T-helper 2 cell treated with Interferon-gamma antibody and Interleukin-4, amounts not matched to agents 5 μg/mL and 100 μg/mL, for 36 hours (primary cell): ENCODE results near the gene PAPOLA.

ENCODE experiments used
- DNase-seq: peaks from one replicate; pipeline ENCODE4 v3.0.0; 2021; ENCODE audit warnings: low spot score
- H3K27ac Mint-ChIP-seq: one replicate; pipeline ENCODE4 v1.8.0; 2021; ENCODE audit warnings: mild to moderate bottlenecking, mixed read lengths
- H3K27me3 Mint-ChIP-seq: one replicate; pipeline ENCODE4 v1.8.0; 2021; ENCODE audit warnings: low read depth, mixed read lengths
- H3K36me3 Mint-ChIP-seq: one replicate; pipeline ENCODE4 v1.8.0; 2021; ENCODE audit warnings: low read depth, mixed read lengths
- H3K4me1 Mint-ChIP-seq: one replicate; pipeline ENCODE4 v1.8.0; 2021; ENCODE audit warnings: low read depth, mixed read lengths
- H3K4me3 Mint-ChIP-seq: one replicate; pipeline ENCODE4 v1.8.0; 2022; ENCODE audit warnings: mild to moderate bottlenecking, moderate library complexity, mixed read lengths
- H3K9me3 Mint-ChIP-seq: one replicate; pipeline ENCODE4 v1.8.0; 2021; ENCODE audit warnings: mixed read lengths

The PAPOLA gene

DNA sequence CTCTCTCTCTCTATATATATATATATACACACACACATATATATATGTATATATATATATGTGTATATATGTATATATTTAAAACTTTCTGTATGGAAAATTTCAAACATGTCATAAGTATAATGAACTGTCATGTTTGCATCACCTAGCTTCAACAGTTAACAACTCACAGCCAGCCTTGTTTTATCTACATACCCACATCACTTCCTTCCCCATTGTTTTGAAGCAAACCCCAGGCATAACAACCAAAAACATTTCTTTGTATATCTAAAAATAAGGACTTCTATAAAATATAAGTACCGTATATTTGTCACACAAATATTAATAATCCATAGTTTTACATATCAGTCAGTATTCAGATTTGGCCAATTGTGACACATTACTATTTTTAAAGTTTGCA is 57.4 kb downstream of the PAPOLA start:
- H3K4me1 Mint-ChIP-seq = peaks cover 5% of the 10 kb centered on the region
- peaks cover 51% of the 10 kb centered on the region for H3K36me3 Mint-ChIP-seq
- no peak overlapping the region for H3K4me3 Mint-ChIP-seq
- no peak overlapping the region for H3K27ac Mint-ChIP-seq
- no peaks in the 10 kb centered on the region for H3K9me3 Mint-ChIP-seq
- H3K27me3 Mint-ChIP-seq = no peaks in the 10 kb centered on the region
- DNase-seq = no peak

DNA sequence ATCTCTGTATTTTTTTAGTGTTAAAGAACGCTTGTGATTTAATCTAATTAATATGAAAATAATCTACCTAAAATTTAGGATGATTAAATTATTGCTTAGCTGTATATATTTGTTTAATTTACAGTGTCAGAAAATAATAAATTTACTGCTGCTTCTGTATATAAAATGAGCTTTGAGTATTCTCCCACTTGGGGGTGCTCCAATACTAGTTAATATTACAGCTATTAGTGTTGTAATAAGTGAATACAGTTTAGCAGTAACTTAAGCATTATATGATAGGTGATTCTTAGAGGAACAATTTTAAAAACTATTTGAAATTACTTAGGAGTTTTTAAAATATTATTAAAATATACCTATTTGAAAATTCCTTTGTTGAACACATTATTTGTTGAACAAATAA is 62.2 kb downstream of the PAPOLA start:
- Mint-ChIP-seq H3K4me3 (no peak overlapping the region), H3K27me3 (no peaks in the 10 kb centered on the region), H3K36me3 (peaks cover 38% of the 10 kb centered on the region), H3K4me1 (peaks cover 5% of the 10 kb centered on the region), H3K27ac (no peak overlapping the region), H3K9me3 (no peaks in the 10 kb centered on the region)
- no peak for DNase-seq

DNA sequence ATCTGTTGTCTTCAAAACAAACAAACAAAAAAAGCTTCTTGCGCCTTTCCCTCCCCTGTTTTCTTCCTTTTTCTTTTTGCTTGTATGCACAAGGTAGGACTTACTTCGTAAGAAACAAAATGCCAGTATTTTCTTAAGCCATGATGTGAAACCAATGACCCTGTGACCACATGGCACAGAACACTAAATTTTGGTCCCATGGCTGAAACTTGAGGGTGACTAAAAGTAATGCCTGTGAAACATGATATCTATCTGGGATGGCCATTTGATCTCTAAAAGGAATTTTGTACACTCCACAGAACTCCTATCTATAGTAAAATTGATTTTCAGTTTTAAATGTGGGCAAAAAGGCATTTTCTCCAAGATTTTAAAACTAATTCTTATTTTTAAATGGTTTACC is 63.6 kb downstream of the PAPOLA start:
- Mint-ChIP-seq H3K27me3 (no peaks in the 10 kb centered on the region), H3K4me1 (peaks cover 3% of the 10 kb centered on the region), H3K4me3 (no peak overlapping the region), H3K9me3 (no peaks in the 10 kb centered on the region), H3K27ac (no peak overlapping the region), H3K36me3 (peaks cover 36% of the 10 kb centered on the region)
- DNase-seq = no peak

DNA sequence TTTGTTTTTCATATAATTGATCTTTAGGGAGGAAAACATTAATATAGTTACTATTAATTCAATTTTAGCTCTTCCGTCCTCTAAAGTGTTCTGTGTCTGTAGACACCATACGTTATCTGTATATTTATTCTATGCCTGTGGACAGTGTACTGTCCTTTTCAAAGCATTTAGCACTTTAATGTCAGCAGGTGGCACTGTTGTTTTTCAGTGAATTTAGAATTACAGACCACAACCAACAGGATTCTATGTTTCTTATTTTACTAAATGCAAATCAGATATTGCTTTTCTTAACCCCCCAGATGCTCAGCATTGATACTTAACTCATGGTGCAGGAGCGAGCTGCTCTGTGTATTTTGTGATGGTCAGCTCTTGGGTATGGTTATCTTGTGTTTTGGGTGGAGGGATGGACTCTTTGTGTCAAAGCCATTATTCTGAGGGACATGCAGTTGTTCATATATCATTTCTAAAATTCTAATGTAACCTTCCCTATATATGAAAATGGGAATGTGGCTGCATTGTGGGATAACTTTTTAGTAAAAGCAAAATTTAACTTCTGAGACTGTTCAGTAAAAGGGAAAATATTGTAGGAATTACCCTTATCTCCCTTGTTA is 65.2 kb downstream of the PAPOLA start:
- DNase-seq = no peak
- Mint-ChIP-seq H3K27ac (no peak overlapping the region), H3K27me3 (no peaks in the 10 kb centered on the region), H3K36me3 (peaks cover 30% of the 10 kb centered on the region), H3K9me3 (no peaks in the 10 kb centered on the region), H3K4me3 (no peak overlapping the region), H3K4me1 (peaks cover 3% of the 10 kb centered on the region)

DNA sequence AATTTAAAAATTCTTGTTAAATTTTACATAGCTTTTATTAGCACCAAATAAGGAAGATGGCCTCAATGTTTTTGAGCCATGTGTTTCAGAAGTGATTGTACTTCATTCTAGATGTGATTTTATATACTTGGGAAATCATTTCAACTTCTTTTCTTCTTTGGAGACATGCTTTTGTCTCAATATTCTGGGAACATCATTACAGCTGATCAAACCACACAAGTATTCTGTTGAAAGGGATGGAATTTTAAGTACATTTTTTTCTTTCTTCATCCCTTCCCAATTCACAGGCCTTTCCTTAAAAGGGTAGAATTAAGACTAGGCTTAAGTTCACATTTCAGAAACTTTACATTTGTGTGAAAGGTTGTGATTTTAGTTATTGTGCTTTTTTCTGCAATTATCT is 66.4 kb downstream of the PAPOLA start:
- peaks cover 26% of the 10 kb centered on the region for H3K36me3 Mint-ChIP-seq
- no peaks in the 10 kb centered on the region for H3K27me3 Mint-ChIP-seq
- no peak overlapping the region for H3K27ac Mint-ChIP-seq
- no peaks in the 10 kb centered on the region for H3K9me3 Mint-ChIP-seq
- H3K4me1 Mint-ChIP-seq = no peaks in the 10 kb centered on the region
- DNase-seq = no peak
- H3K4me3 Mint-ChIP-seq = no peak overlapping the region

DNA sequence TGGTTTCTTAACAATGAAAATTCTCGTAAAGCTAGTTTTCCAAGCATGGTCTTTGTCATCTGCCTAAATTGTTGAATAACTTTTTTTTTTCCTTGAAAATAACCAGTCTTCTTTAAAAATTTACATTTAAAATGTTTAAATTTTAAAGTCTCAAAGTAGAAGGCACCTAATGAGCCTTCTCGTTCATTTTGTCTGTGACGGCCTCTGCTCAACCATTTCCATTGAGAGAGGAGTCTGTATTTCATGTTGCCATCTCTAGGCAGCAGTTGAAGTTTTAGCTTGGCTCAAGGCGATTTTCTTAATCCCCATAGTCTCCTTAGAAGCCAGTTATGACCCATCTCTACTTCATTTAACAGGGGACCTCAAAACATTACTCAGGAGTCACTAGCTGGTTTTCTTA is 69.1 kb downstream of the PAPOLA start:
- DNase-seq = no peak
- no peaks in the 10 kb centered on the region for H3K4me1 Mint-ChIP-seq
- no peak overlapping the region for H3K27ac Mint-ChIP-seq
- no peaks in the 10 kb centered on the region for H3K27me3 Mint-ChIP-seq
- H3K4me3 Mint-ChIP-seq = no peak overlapping the region
- H3K36me3 Mint-ChIP-seq = peaks cover 11% of the 10 kb centered on the region
- no peaks in the 10 kb centered on the region for H3K9me3 Mint-ChIP-seq

DNA sequence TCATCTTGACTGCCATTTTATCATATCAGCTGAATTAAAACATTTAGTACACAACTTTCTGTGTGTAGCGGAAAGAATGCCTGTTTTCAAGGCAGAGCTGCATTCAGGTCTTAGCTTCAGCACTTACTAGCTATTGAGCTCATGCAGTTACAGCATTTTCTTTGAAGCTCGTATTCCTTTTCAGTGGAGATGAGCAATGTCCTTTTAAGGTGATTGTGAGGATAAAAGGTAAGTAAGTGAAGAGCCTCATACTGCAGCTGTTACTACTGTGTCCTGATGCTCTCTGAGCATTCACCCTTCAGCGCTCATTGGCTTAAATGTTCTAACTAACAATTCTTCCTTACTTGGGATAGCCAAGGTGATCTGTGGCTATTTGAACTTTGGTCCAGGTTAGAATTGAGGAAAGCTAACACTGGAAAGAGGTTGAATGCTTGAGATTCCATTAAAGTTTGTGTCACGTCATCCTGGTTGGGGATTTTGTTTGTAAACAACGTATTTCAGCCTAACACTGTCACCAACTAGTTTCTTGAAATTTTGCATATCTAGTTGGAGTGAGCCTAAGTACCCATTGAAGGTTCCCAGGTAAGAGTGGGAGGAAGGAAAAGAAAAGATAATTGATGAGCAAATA is 71.4 kb downstream of the PAPOLA start:
- Mint-ChIP-seq H3K4me3 (no peak overlapping the region), H3K36me3 (peaks cover 5% of the 10 kb centered on the region), H3K4me1 (peaks cover 4% of the 10 kb centered on the region), H3K27me3 (no peaks in the 10 kb centered on the region), H3K9me3 (no peaks in the 10 kb centered on the region), H3K27ac (no peak overlapping the region)
- DNase-seq = no peak

DNA sequence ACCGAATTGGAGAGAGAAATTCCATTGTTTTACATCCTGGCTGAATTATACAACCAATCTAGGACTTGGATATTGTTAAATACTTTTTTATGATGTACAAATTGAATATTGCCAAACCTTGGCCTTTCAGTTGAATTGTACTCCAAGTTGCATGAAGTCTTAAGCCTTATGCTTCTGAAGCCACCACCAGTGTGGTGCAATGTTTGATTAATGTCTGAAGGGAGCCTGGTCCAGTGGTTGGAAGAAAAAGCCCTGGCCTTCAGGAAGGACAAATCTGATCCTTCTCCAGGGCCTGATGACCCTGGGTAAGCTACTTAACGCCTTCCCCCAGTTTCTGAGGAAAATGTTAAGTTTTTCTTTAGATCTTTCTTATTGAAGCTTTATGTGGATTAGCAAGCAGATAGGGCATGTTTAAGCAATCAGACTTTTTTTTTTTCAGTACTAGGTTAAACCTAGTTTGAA is 72.0 kb downstream of the PAPOLA start:
- H3K27me3 Mint-ChIP-seq = no peaks in the 10 kb centered on the region
- H3K9me3 Mint-ChIP-seq = no peaks in the 10 kb centered on the region
- H3K4me3 Mint-ChIP-seq = no peak overlapping the region
- H3K4me1 Mint-ChIP-seq = peaks cover 4% of the 10 kb centered on the region
- H3K27ac Mint-ChIP-seq = no peak overlapping the region
- H3K36me3 Mint-ChIP-seq = peaks cover 5% of the 10 kb centered on the region
- no peak for DNase-seq

DNA sequence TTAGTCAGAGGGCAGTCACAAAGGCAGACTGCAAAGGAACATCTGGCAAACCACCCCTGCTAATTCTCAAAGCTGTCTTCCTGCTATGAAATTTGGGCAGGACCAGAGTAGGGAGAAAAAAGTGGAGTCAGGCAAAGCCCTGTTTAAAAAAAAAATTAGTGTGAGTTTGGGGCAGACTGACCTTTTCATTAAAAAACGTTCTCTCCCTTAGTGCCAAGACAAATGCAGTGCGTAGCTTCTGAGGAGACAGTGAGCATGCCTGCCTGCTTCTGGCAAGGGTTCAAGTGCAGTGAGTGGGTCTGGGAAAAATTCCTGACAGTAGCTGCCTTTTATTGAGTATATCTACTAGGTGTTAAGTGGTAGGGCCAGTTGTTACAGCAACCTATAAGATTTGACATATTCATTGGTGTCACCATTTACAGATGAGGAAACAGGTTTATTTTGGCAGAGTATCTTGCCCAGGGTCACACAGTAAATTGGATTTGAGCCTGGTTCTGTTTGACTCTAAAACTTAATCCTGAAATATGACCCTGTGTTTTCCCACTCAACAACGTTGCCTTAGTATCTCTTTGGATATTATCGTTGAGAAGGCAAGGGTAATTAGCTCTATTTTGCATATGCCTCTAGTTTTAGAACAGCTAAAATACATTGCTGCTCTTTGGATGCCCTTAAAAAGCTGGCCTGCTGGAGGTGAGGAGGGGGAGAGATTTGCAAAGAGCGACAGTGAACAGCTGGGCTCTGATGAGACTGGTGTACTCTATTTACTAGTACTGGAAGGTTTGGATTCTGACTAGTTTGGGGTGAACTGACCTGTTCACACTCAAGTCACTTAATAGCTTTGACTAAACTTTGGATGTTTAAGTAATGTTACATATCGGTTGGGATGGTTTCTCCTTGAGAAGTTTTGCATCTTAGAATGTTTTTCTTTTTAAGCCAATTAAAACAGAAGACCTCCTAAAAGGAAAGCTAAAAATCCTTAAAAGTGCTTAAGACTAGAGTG is 72.8 kb downstream of the PAPOLA start:
- DNase-seq = no peak
- H3K4me1 Mint-ChIP-seq = peaks cover 4% of the 10 kb centered on the region
- no peak overlapping the region for H3K4me3 Mint-ChIP-seq
- H3K27ac Mint-ChIP-seq = no peak overlapping the region
- no peaks in the 10 kb centered on the region for H3K9me3 Mint-ChIP-seq
- no peaks in the 10 kb centered on the region for H3K27me3 Mint-ChIP-seq
- peaks cover 3% of the 10 kb centered on the region for H3K36me3 Mint-ChIP-seq

DNA sequence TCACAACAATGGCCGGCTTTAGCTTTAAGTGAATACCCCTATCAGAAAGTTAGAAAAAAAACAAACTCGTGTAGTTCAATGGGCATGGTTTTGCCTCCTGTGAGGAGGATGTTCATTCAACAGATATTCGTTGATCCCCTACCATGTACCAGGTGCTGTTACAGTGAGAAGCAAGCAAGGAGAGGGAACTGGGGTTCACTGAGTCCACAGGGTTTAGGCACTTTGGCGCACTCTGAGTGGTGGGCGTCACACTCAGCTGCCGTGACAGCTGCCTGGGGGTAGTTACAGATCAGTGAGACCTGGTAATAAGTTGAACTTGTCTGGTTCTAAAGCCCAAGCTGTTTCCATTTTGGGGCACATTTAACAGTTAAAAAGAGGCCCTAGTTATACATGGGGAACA is 74.2 kb downstream of the PAPOLA start:
- Mint-ChIP-seq H3K4me1 (peaks cover 4% of the 10 kb centered on the region), H3K4me3 (no peak overlapping the region), H3K36me3 (peaks cover 3% of the 10 kb centered on the region), H3K27ac (no peak overlapping the region), H3K27me3 (no peaks in the 10 kb centered on the region), H3K9me3 (no peaks in the 10 kb centered on the region)
- DNase-seq = no peak

DNA sequence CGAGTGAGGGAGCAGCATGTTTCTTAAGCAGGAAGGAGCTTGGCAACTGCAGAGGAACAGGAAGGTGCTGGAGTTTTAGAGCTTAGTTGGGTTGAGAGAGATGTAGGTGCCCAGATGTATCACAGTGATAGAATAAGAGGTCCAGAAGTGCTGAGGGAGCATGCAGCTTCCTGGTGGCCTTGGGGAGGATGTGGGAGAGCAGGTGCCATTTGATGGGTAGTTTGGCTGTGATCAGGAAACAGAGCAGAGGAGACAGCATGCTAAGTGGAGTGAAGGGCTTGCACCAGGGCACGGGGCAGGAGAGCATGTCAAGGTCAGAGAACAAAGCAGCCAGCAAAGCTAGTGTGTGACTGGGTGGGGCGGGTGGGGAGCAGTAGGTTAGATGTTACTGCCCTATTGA is 74.8 kb downstream of the PAPOLA start:
- Mint-ChIP-seq H3K27ac (no peak overlapping the region), H3K4me1 (peaks cover 4% of the 10 kb centered on the region), H3K36me3 (peaks cover 3% of the 10 kb centered on the region), H3K4me3 (no peak overlapping the region), H3K27me3 (no peaks in the 10 kb centered on the region), H3K9me3 (no peaks in the 10 kb centered on the region)
- no peak for DNase-seq

DNA sequence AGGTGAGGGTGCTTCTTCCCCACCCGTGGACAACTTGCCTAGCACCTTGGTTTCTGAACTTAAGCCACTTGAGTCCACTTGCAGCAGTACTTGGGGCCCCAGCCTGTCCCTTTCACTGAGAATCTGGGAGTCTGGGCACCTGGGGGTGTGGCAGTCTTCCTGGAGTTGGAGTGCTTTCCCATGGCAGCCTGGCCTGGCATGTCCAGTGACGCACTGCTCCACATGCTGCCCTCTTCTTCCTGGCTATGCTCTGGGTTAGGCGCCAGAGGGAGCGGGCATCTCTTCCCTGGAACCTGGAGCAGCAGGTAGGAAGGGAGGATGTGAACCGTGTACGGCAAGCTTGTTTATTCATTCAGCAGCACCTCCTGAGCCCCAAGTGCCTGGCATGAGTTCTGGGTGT is 76.4 kb downstream of the PAPOLA start:
- peaks cover 4% of the 10 kb centered on the region for H3K4me1 Mint-ChIP-seq
- no peak overlapping the region for H3K27ac Mint-ChIP-seq
- H3K9me3 Mint-ChIP-seq = no peaks in the 10 kb centered on the region
- no peak for DNase-seq
- no peaks in the 10 kb centered on the region for H3K36me3 Mint-ChIP-seq
- peaks cover 3% of the 10 kb centered on the region for H3K27me3 Mint-ChIP-seq
- H3K4me3 Mint-ChIP-seq = no peak overlapping the region

DNA sequence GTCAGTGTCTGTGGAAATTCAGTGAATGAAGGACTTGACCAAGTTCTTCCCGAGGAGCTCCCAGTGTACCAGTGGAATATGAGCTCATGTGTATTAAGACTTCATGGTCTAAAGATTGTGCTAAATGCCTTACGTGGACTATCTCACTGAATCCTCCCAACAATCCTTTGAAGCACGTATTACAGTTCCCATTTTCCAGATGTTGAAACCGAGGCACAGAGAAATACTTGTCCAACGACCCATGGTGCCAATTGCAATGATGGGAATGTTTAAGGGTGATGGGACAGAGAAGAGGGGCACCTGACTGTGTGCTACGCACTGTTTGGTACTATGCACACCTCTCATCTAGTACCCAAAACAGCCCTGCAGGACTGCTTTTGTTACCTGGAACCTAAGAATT is 77.2 kb downstream of the PAPOLA start:
- peaks cover 4% of the 10 kb centered on the region for H3K4me1 Mint-ChIP-seq
- no peaks in the 10 kb centered on the region for H3K9me3 Mint-ChIP-seq

DNA sequence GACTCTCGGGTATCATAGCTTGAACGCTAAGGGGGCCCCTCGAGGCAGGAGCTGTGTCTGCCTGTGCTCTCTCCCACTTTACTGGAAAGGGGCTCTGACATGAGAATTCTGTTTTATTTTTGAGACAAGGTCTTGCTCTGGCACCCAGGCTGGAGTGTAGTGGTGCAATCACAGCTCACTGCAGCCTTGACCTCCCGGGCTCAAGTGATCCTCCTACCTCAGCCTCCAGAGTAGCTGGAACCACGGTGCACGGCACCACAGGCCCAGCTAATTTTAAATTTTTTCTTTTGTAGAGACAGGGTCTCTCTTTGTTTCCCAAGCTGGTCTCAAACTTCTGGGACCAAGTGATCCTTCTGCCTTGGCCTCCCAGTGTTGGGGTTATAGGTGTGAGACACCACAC is 77.7 kb downstream of the PAPOLA start:
- Mint-ChIP-seq H3K4me1 (peaks cover 4% of the 10 kb centered on the region), H3K9me3 (no peaks in the 10 kb centered on the region), H3K4me3 (no peak overlapping the region), H3K36me3 (no peaks in the 10 kb centered on the region), H3K27me3 (peaks cover 9% of the 10 kb centered on the region), H3K27ac (no peak overlapping the region)
- DNase-seq = no peak

More for the DNA sequence above, 77.2 kb downstream of the PAPOLA start:
- H3K27ac Mint-ChIP-seq = no peak overlapping the region
- H3K4me3 Mint-ChIP-seq = no peak overlapping the region
- H3K36me3 Mint-ChIP-seq = no peaks in the 10 kb centered on the region
- no peak for DNase-seq
- peaks cover 4% of the 10 kb centered on the region for H3K27me3 Mint-ChIP-seq
